ENCODE measurements around the gene CTU2.

The CTU2 gene

DNA sequence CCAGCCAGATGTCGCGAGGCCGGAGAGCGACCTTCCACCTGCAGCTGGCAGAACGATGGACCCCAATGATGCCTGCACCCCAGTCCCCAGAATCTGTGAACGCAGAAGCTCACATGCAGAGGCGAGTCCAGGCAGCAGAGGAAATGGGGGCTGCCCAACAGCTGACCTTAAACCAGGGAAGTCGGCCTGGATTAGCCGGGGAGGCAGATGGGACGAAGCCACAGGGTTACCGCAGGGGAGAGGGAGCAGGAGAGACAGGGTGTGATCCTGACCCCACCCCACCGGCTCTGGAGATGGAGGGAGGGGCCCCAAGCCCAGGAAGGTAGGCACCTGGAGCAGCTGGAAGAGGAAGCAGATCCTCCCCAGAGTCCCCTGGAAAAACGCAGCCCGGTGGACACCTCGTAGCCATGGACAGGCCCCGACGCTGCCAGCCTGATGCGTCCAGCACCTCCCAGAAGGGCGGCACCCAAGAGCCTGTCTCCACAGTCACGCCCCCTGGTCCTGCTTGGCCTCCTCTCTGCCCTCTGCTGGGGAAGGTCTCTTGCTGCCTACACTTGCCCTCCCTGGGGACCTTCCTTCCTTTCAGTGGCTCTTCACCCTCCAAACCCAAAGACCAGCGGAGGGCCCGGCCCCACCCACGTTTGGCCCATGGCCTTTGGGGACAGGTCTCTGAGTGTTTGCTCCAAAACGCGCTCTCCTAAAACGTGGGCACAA is 41.4 kb downstream of the CTU2 start:
- DNase-seq = no peak

DNA sequence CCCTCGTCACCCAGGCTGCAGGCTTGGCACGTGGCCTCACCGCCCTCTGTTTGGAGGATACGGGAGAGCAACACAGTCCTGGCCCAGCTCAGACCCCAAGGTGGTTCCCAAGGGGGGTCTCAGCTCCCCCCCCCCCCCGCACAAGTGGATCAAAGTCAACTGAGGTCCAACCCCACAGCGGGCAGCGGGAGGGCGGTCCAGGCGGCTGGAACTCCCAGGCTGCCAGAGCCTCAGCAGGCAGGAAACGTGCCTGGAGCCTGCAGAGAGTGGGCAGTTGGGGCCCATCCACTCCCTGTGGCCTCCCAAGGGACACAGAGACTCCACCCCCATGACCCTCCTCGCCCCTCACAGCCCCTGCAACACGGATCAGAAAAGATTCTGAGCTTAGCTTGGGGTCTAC is 42.1 kb downstream of the CTU2 start:
- DNase-seq = no peak

DNA sequence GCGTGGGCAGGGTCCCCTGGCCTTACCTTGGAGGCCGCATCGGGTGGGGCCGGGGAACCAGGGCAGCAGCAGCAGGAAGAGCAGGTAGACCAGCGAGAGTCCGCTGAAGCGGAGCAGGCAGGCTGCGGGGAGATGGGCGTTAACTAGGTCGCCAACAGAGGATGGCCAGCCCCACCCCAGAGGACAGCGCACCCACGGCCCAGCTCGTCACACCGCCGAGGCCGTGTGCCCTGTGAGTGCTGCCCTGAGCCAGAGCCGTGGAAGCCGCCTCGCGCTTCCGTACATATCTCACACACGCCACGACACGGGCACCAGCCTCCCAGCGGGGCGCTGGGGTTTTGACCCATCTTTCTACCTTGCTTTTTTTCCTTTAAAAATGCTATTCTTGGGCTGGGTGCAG is 43.1 kb downstream of the CTU2 start:
- DNase-seq = no peak

DNA sequence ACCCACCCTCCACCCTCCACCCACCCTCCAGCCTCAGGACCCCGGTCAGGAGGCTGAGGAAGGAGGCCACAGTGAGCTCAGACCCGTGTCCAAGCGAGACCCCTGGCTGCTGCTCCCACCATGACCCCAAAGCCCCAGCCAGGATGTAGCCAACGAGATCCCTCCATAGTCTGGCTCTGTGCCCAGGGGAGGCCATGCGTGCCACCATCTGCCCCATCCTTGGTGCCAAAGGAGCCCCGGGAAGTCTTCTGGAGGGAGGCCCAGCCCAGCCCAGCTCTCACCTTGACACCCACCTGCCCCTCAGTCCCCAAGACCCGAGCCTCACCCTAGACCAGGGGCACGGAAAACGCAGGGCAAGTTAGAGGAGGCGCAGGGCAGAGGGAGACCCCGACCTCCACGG is 44.6 kb downstream of the CTU2 start:
- no peak for DNase-seq

DNA sequence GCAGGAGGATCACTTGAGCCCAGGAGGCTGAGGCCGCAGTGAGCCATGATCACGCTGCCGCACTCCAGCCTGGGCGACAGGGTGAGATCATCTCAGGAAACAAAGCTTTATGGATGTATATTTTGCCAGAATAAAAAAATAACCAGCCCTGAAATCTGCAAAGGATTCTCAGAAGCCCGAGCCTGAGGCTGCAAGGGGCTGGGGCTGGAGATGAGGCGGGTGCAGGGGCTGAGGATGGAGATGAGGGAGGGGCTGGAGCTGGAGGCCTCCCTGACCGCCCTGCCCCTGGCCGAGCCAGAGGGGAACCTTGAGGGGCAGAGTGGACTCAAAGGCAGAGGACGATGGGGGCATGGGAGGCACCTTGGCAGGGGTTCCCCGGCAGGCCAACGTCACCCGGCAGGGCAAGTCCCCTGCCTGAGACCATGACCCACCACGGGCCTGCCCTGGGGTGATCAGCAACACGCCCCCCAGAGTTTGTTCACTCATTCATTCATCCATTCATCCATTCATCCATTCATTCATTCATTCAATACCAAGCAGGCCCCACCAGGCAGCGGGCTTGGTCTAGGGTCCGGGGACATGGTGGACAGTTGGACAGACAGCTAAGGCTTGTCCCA is 46.2 kb downstream of the CTU2 start:
- DNase-seq = no peak

DNA sequence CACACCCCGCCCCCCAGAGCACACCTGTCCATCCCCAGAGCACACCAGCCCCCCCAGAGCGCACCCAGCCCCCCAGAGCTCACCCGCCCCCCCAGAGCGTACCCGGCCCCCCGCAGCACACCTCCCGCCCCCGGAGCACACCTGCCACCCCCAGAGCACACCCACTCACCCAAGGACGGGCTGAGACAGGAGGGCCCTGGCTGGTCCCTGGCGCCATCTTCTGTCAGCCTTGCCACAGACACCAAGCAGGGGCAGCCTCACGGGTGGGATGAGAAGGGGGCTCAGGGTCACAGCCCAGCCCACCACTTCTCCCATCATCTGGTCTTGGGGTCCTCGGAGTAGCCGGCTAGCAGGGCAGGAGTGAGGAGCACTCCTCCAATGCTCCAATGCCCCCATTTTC is 46.9 kb downstream of the CTU2 start:
- DNase-seq = no peak

DNA sequence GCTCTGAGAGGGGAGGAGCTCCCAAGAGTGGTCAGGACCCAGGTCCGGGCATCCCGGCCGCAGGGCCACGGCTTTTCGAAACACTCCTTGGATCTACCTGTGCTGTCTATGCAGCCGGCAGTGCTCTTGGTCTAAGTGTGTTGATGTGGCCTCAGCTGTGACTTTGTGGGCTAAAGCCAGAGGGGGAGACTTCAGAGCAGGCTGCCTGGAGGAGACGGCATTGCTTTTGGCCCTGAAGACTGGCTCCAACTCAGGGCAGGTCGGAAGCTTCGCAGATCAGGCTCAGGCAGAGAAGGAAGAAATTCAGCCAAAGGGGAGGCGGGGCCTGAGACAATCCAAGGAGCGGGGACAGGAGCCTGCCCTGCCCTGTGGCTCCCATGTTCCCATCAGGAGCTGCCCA is 47.3 kb downstream of the CTU2 start:
- no peak for DNase-seq

DNA sequence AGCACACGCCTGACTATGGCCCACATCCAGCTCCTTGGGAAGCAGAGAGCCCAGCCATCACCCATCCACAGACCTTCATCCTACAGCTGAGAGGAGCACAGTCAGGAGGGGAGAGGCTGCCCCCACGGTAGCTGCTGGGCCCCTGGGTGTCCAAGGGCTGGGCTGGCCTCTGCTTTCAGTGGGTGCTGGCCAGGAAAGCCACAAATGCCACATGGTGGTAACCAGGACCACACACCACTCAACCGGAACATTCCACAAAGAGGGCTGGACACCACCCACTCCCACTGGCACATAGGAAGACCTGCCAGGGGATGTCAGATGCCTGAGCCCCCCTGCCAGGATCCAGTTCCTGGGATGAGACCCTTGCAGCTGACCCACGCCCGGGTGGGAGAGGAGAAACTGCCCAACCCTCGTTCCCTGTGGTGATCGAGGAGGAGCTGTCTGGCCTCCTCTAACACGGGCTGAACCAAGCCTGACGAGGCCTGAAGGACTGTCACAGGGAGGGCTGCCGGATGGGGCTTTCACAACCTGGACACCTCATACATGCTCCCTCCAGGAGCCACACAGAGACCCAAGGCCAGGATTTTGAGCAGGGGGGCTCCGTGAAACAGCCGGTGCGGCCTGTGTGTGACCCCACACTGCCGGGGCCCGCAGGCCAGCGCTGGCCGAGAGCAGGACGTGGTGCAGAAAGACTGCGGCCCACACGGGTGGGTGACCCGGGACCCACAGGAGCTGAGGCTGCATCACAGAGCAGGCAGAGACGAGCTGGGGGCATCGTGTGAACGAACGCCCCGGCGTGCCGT is 48.0 kb downstream of the CTU2 start:
- DNase-seq = no peak

DNA sequence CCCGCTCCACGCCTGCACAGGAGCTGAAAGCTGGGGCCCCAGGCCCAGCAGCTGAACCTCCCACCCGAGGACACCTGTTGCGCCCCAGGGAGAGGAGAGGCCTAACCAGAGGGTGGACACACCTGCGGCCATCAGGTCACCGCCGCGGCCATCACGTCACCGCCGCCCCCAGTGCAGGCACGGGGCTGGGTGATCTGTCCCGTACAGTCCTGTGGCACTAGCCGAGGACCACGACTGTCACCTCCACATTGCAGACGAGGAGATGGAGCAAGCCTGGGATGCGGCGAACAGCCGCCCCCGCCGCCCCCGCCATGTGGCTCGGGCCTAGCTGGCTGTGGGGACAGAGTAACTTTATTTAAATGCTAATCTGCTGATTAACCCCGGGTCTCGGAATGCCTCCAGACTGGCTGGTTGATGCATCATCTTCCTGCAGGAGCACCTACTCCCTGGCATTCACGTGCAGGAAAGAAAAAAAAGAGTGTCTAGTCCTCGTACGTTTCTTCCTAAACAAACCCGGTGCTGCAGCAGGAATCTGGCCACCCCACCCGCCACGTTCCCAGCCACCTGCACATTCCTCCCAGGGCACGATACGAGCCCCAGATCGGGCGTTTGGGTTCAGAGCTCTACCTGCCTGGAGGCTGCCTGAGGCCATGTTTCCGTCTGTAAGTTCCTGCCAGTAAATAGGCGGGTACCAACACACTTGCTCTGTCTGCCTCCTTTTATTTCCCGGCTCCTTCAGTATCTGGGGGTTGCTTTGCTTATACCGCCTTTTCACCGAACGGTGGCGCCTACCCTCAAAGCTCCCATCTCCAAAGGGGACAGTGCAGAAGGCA is 48.8 kb downstream of the CTU2 start:
- no peak for DNase-seq

DNA sequence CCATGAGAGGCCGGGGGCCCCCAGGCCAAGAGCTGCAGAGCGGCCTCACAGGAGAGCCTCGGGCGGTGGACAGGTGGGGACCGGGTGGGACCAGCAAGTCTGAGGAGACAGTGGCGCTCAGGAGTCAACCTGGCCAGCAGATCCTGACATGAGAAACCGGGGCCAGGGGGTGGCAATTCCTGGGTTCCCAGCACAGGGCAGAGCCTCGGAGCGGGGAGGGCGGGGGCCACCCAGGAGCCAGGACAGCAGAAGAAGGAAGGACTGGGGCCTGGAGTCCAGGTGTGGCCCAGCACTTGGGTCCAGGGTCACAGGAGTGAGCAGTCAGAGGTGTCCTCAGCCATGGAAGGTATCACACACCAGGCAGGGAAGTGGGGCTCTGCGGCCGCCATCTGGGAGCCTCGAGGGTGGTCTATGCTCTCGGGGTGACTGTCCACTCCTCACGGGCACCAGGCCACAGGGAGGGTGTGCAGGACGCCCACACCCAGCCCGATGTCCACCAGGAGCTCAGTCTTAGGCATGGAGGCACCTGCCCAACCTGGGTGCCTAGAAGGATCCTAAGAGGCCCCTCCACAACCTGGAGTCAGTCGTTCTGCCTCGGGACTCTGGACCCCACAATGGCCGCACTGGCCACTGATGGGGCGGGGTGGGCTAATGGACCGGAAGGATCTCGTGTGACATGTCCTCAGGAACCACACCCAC is 49.6 kb downstream of the CTU2 start:
- DNase-seq = no peak

DNA sequence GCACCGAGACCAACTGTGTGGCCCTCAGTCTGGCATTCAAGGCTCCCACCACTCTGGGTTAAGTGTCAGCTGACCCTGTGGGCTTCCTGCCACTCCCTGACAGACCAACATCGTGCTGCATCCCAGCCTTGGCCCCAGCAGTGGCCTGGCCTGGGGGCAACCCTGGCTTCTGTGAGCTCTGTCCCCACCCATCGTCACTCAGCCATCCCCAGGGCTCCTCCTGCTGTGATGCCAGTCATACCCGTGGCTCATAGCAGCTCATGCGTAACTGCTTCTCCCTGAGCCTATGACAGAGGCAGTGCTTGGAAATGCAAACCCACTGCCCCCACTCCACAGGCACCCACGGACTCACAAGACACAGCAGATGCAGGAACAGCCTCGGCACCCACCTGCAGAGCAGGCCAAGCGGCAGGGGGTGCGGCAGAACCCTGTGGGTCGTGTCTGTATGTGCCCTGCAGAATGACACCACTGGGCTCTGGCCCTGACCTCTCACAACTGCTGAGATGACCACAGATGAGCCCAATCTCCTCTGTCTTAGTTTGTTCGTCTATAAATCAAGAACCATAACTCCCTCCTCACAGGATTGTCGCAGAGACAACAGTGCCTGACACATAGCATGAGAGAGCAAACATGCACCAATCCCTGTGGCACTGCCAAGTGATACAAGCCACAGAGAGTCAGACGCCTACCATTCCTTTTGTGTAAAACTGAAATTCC is 52.1 kb downstream of the CTU2 start:
- no peak for DNase-seq

DNA sequence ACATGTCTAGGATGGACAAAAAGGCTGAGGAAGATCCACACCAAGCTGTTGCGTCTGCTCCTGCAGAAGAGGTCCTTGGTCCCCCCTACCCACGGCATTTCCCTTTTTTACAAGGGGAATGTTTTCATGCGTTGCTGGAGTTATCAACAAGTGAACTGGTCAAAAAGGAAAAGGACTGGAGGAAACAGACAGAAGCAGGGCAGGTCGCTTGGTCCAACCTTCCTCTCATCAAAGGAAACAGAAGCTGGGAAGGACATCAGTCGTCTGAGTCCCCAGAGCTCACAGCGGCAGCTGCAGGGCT is 52.6 kb downstream of the CTU2 start:
- DNase-seq = no peak

DNA sequence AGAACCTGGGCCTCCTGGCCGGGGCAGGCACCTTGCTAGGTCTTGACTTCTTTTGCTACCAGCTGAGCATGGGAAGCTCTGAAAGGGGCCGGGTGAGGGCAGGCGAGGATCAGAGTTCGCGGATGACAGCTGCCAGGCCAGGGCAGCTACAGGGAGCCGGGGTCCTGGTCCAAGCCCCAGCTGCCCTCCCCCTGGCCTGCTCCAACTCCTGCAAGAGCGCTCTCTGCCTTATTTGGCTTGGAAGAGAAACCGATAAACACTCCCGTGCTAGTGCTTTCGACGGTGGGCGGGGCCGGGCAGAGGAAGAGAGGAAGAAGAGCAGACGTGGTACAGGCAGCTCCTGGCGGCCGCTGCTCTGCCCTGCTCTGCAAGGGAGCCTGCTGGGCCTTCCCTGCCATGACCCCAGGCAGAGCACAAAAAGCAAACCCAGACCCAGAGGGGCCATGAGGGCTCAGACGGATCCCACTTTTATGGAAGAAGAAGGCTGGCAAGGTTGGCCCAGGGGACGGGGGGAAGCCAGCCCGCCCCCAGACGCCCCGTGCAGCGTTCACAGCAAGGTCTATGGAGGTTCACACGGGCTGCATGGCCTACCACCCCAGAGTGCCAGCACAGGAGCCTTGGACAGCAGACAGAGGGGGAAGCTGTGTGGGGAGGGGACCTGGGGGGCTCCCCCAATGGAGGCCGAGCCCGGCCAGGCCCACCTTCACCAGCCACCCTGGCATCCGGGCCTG is 53.1 kb downstream of the CTU2 start:
- no peak for DNase-seq

DNA sequence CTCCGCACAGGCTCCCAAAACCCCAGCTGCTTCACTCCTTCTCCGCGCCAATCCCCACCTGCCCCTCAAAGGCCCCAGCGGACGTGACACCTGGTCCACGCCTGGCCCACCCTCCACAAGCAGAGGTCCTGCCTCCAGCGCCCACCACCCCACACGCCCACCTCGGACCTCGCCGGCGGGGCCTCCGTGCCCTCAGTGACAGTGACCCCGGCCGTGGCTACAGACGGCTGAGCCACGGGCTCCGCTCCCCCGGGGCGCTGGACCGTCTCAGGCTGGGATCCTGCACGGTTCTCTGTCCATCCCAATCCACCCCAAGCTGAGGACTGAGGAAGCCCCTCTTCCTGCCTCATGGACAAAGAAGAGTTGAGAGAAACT is 53.7 kb downstream of the CTU2 start:
- DNase-seq = no peak

DNA sequence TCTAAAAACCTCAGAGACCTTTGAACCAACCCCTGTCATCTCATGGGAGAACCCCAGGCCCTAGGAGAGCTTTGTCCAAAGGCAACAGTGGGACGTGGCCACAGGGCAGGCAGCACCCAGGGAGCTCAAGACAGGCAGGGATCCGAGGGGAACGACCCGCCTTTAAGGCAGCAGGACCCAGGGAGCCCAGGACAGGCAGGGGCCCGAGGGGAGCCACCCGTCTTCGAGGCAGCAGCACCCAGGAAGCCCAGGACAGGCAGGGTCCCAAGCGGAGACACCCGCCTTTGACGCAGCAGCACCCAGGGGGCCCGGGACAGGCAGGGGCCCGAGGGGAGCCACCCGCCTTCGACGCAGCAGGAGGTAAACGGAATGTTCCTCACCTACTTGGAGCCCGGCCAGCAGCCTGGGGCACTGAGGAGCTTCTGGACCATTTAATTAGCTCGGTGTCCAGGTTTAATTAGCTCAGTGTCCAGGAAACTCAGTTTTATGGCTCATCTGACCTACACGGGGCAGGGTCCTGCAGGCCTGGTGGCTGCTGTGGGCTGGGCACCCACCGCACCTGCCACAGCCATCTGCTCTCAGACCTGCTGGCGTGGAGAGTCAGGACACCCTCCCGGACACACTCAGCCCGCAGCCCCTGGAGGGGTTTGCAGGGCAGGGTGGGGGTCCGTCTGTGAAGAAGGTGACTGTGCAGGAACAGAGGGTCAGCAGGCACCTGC is 54.3 kb downstream of the CTU2 start:
- DNase-seq = no peak

DNA sequence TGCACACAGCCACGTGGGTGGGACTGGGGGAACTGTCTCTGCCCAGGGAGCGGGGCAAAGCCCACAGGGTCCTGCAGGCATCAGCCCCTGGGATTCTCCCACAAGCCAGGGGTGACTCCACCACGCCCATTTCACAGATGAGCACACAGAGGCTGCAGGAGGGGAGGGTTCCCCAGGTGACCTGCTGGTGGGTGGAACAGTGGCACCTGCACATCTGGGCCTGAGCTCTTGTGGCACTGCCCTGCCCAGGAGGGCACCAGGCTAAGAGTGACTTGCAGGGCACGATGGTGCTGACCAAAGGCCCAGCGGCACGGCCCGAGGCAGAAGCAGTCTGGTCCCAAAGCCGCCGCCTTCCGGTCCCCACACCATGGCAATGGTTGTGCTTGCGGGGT is 54.8 kb downstream of the CTU2 start:
- DNase-seq = no peak

DNA sequence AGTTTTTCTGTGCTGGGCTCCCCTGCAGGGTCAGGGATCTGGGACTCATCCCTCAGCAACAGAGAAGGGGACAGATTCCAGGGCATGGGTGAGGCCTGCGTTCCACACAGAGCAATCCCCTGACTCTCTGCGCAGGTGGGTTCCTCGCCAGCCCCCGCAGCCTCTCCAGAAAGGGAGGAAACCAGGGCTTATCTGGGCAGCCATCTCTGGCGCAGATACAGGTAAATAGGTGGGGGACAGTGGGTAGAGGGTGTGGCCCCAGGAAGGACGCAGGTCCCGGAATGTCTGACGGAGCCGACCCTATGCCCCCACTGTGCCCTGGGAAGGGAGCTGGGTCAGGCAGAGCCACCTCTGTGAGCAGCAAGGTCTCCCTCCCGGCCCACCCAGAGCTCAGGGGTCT is 55.5 kb downstream of the CTU2 start:
- DNase-seq = no peak

DNA sequence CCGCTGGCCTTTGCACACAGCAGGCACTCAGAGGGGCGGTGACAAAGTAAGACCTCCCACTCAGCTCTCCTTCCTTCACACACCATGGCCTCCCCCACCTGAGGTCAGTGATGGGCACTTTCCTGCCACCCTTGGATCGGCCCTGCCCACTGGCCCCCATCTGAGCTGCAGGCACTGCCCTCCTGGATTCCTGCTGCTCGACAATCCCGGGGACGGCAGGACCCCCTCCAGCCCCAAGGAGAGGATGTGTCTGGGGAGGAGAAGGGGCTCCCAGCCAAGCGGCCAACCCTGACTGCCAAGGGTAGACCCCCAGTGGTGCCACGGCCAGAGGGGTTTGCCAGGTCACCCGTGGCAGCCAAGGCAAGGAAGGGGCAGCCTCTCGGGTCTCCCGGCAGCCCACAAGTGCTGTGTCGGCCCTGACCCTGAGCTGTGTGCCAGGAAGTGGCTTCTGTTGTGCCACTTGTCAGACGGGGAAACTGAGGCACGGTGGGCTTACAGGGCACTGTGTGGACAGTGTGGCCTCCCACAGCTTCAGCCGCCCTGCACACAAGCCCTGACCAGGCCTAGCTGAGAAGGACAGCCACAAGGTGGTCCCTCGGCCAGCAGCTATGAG is 56.1 kb downstream of the CTU2 start:
- no peak for DNase-seq

DNA sequence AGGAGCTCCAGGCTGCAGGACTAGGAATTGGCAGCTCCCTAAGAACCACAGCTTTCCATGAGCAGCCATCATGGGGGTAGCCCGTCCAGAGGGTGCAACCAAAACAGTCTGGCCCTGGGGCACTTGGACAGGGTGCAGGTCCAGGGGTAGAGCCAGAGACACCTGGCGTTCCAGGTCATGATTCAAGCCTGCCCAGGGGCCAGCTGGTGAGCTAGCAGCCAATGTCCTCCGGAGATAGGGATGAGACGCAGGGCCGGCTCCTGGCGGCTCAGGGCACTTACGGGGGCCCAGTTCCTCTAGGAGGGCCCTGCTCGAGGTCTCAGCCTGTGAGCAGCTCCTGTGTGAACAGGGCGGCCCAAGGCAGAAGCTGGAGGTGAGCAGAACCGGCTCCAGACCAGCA is 56.6 kb downstream of the CTU2 start:
- no peak for DNase-seq

DNA sequence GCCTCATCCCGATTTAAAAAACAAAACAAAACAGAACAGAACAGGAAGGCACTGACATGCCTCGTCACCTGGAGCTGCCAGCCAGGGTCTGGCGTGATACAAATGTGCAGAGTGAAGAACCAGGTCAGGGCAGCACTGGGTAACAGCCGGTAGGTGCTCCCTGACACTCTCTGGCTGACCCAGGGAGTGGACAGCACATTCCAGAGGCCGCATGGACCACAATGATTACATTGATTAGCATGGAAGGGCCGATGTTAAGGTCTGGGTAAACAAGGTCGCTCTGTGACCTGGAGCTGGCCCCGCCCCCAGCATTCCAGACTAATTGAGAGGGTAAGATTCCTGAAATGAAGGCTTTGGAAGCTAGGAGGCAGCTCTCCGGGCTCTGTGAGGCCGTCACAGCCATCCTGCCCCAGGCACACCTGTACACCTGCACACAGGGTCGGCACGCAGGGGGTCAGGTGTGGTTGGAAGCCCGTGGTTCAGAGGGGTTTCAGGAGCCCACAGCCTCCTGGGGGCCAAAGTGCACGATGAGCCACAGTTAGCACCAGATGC is 57.3 kb downstream of the CTU2 start:
- no peak for DNase-seq

Measured in NCI-H187 treated with DMSO at 0.1 percent for 48 hours (cell line).